ENCODE results near the gene UBE3A. TPM values are rescaled to one million over a fixed set of nuclear protein-coding genes. Genes with fewer than 3 reads are reported as not detected.

Gene UBE3A
- total RNA-seq, 2 donors from 2014 or later: 92.2 to 101 TPM

DNA sequence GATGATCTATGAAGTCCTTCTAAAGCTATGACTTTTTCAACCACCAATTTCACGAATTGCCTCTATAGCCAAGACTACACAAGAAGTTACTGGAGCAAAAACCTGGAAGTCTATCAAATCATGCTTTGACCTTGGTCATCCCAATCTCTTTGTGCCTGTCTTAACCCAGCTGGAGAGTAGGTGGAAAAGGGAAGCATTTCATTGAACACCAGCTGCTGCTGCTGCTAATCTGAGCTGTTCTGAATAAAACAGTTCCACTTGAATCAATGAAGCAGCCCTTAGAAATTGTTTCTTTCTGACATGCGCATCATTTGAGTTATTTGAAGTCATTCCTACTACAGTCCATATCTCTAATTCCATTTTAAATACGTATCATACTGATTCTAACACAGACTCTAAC, 7.3 kb upstream of the UBE3A start:
- no peaks in the 10 kb centered on the region for H3K27me3 ChIP-seq (ENCODE audit: control insufficient read depth, insufficient read depth, low read length, poor library complexity, severe bottlenecking)
- H3K9me3 ChIP-seq (ENCODE audit: control insufficient read depth, low read length): peaks cover 11% of the 10 kb centered on the region
- 85 to 92% methylated on average over 3 of the region's 3 CpGs for WGBS, 2 experiments (ENCODE audit: insufficient coverage in 1 of 2, insufficient read length in 1 of 2)
- H3K4me1 Mint-ChIP-seq: no peaks in the 10 kb centered on the region
- no peak for TF ChIP-seq CTCF (conservative IDR thresholded peaks at IDR 0.05)
- no peak overlapping the region for H3K27ac Mint-ChIP-seq
- no peaks in the 10 kb centered on the region for H3K36me3 Mint-ChIP-seq (ENCODE audit: low read depth)
- H3K27ac ChIP-seq (ENCODE audit: low read depth, low read length): no peak overlapping the region
- H3K27me3 Mint-ChIP-seq (ENCODE audit: insufficient read depth): no peaks in the 10 kb centered on the region
- no peak overlapping the region for H3K4me3 Mint-ChIP-seq
- peaks cover 9% of the 10 kb centered on the region for H3K9me3 Mint-ChIP-seq
- H3K4me3 ChIP-seq (ENCODE audit: low read length): no peak overlapping the region
- H3K9ac ChIP-seq (ENCODE audit: extremely low read depth, low read length, poor library complexity, severe bottlenecking): no peak overlapping the region
- no peaks in the 10 kb centered on the region for H3K36me3 ChIP-seq (ENCODE audit: control insufficient read depth, insufficient read depth, low read length)
- DNase-seq: no peak
- no peaks in the 10 kb centered on the region for H3K4me1 ChIP-seq (ENCODE audit: control insufficient read depth, insufficient read depth, low read length)

- Histone ChIP-seq H3K9me3 (ENCODE audit: control insufficient read depth, low read length) (peaks cover 4% of the 10 kb centered on the region), H3K4me3 (ENCODE audit: low read length) (no peak overlapping the region), H3K27me3 (ENCODE audit: control insufficient read depth, insufficient read depth, low read length, poor library complexity, severe bottlenecking) (no peaks in the 10 kb centered on the region), H3K9ac (ENCODE audit: extremely low read depth, low read length, poor library complexity, severe bottlenecking) (no peak overlapping the region), H3K36me3 (ENCODE audit: control insufficient read depth, insufficient read depth, low read length) (no peaks in the 10 kb centered on the region), H3K27ac (ENCODE audit: low read depth, low read length) (no peak overlapping the region), H3K4me1 (ENCODE audit: control insufficient read depth, insufficient read depth, low read length) (no peaks in the 10 kb centered on the region)
- Mint-ChIP-seq H3K4me1 (no peaks in the 10 kb centered on the region), H3K36me3 (ENCODE audit: low read depth) (no peaks in the 10 kb centered on the region), H3K4me3 (no peak overlapping the region), H3K9me3 (peaks cover 7% of the 10 kb centered on the region), H3K27ac (no peak overlapping the region), H3K27me3 (ENCODE audit: insufficient read depth) (no peaks in the 10 kb centered on the region)
- no peak for TF ChIP-seq CTCF (conservative IDR thresholded peaks at IDR 0.05)
- DNase-seq: no peak
- 91 to 92% methylated on average over 4 of the region's 4 CpGs for WGBS, 2 experiments (ENCODE audit: insufficient coverage in 1 of 2, insufficient read length in 1 of 2)
Observed at GRCh38 chr15:25445412-25445811, 6.6 kb upstream of the UBE3A start.

DNA sequence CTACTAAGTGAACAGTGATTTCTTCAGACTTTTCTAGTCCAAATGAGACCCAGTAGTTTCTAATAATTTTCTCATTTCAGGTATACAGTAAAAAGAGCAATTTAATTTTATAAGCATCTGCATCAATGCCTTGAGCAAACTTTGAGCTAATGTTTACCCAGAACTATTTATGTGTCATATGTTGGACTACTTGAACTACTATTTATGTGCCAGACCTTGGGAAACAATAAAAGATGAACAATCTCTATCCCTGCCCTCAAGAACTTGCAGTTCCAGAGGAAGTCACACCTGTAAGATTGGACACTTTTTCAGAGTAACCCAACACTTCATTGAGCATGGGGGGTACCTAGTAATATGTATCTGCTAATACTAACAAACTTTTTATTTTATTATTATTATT, 2.3 kb upstream of the UBE3A start:
- H3K4me3 Mint-ChIP-seq: no peak overlapping the region
- DNase-seq: no peak

More for the DNA sequence above, 2.3 kb upstream of the UBE3A start:
- TF ChIP-seq CTCF (conservative IDR thresholded peaks at IDR 0.05): no peak
- H3K9me3 ChIP-seq (ENCODE audit: control insufficient read depth, low read length): no peaks in the 10 kb centered on the region
- Mint-ChIP-seq H3K36me3 (ENCODE audit: low read depth) (peaks cover under 1% of the 10 kb centered on the region), H3K9me3 (no peaks in the 10 kb centered on the region), H3K27ac (no peak overlapping the region), H3K27me3 (ENCODE audit: insufficient read depth) (no peaks in the 10 kb centered on the region), H3K4me1 (peaks cover 11% of the 10 kb centered on the region)
- no peaks in the 10 kb centered on the region for H3K4me1 ChIP-seq (ENCODE audit: control insufficient read depth, insufficient read depth, low read length)
- no peak overlapping the region for H3K27ac ChIP-seq (ENCODE audit: low read depth, low read length)
- H3K36me3 ChIP-seq (ENCODE audit: control insufficient read depth, insufficient read depth, low read length): no peaks in the 10 kb centered on the region
- no peaks in the 10 kb centered on the region for H3K27me3 ChIP-seq (ENCODE audit: control insufficient read depth, insufficient read depth, low read length, poor library complexity, severe bottlenecking)
- H3K9ac ChIP-seq (ENCODE audit: extremely low read depth, low read length, poor library complexity, severe bottlenecking): no peak overlapping the region
- no peak overlapping the region for H3K4me3 ChIP-seq (ENCODE audit: low read length)
